Smooth muscle cell (in vitro differentiated cells): ENCODE data around the gene TRPM7. TPM values are rescaled to one million over a fixed set of nuclear protein-coding genes. Genes with fewer than 3 reads are reported as not detected.
"Not testable (repeated sequence)": the region's sequence is repeated elsewhere in the genome, so short reads cannot be mapped to it uniquely, and the experiment has no call there.

ENCODE experiments used
- DNase-seq: peaks from one replicate; lab custom pipeline; 2025; ENCODE audit not compliant: unreplicated experiment; lab: John Stamatoyannopoulos, UW
- H2AFZ ChIP-seq: fragments of 200-600 bp; sonication (generic); 2 replicates; pipeline ENCODE4 v1.6.0; 2016; ENCODE audit warnings: antibody characterized with exemption, low read depth, mild to moderate bottlenecking
- H3F3A ChIP-seq: fragments of 200-600 bp; sonication (generic); 2 replicates; pipeline ENCODE4 v1.6.0; 2017; ENCODE audit warnings: antibody characterized with exemption, low read depth
- H3K27ac ChIP-seq: fragments of 200-600 bp; sonication (generic); 2 replicates; pipeline ENCODE4 v1.5.1; 2016; ENCODE audit warnings: low read depth, mild to moderate bottlenecking
- H3K27me3 ChIP-seq: fragments of 200-600 bp; sonication (generic); 2 replicates; pipeline ENCODE4 v1.6.1; 2016; ENCODE audit warnings: low read depth, mild to moderate bottlenecking
- H3K36me3 ChIP-seq: fragments of 200-600 bp; sonication (generic); 2 replicates; pipeline ENCODE4 v1.5.1; 2016; ENCODE audit warnings: low read depth
- H3K4me1 ChIP-seq: fragments of 200-600 bp; sonication (generic); 2 replicates; pipeline ENCODE4 v1.5.1; 2016; ENCODE audit warnings: low read depth
- H3K4me2 ChIP-seq: fragments of 200-600 bp; sonication (generic); 2 replicates; pipeline ENCODE4 v1.6.0; 2016; ENCODE audit warnings: mild to moderate bottlenecking
- H3K4me3 ChIP-seq: fragments of 200-600 bp; sonication (generic); 2 replicates; pipeline ENCODE4 v1.5.1; 2016; ENCODE audit warnings: mild to moderate bottlenecking
- H3K79me2 ChIP-seq: fragments of 200-600 bp; sonication (generic); 2 replicates; pipeline ENCODE4 v1.6.0; 2016; ENCODE audit warnings: low read depth, mild to moderate bottlenecking
- H3K9ac ChIP-seq: fragments of 200-600 bp; sonication (generic); 2 replicates; pipeline ENCODE4 v1.6.0; 2016; ENCODE audit warnings: low read depth
- H3K9me3 ChIP-seq: fragments of 200-600 bp; sonication (generic); replicated peaks from 2 replicates; pipeline ENCODE4 v1.5.1; 2016; ENCODE audit warnings: low read depth
- H4K20me1 ChIP-seq: fragments of 200-600 bp; sonication (generic); 2 replicates; pipeline ENCODE4 v1.6.0; 2016; ENCODE audit warnings: low read depth
- CTCF ChIP-seq: fragments of 200-600 bp; sonication (generic); IDR thresholded peaks from 2 replicates; pipeline ENCODE4 v1.5.1; 2017; ENCODE audit warnings: borderline replicate concordance, mild to moderate bottlenecking, antibody characterized with exemption; ENCODE audit not compliant: insufficient read depth, poor library complexity, severe bottlenecking
- whole genome bisulfite sequencing: methylation state at CpG from one replicate; pipeline ENCODE4 v1.1.7; 2016; ENCODE audit warnings: low lambda C conversion rate; 5-methylcytosine and 5-hydroxymethylcytosine counted together
- polyA plus RNA-seq: library from polyadenylated mRNA; unstranded; fragments of >200 nt; fragmentation: Nextera tagmentation; extraction: Ambion mirVana; gene quantifications from 2 replicates; pipeline ENCODE4 v1.2.1, GENCODE V29; 2016
- total RNA-seq: library from RNA; depleted of rRNA; stranded (reverse); fragments of >200 nt; gene quantifications from 2 replicates; pipeline ENCODE4 v1.2.3, GENCODE V29; 2014

The TRPM7 gene
- total and polyA plus RNA-seq, 2 experiments from 2014 or later, result 5.6 to 28.2 TPM

GRCh38 chr15:50702762-50703334 is 16.3 kb upstream of the TRPM7 start:
- no peak for DNase-seq
- H3K4me2 ChIP-seq, result no peak overlapping the region

GRCh38 chr15:50698101-50698500 is 11.5 kb upstream of the TRPM7 start:
- Histone ChIP-seq H3K9me3 (no peaks in the 10 kb centered on the region), H2AFZ (no peak overlapping the region), H3F3A (no peaks in the 10 kb centered on the region), H4K20me1 (no peaks in the 10 kb centered on the region), H3K4me1 (no peaks in the 10 kb centered on the region), H3K27me3 (no peaks in the 10 kb centered on the region), H3K27ac (no peak overlapping the region), H3K4me3 (no peak overlapping the region), H3K79me2 (no peaks in the 10 kb centered on the region), H3K9ac (no peak overlapping the region), H3K4me2 (no peak overlapping the region), H3K36me3 (no peaks in the 10 kb centered on the region)
- DNase-seq, result no peak
- no peak for TF ChIP-seq CTCF
- whole genome bisulfite sequencing, result 95% methylated on average over 8 of the region's 8 CpGs

More at GRCh38 chr15:50702762-50703334, 16.3 kb upstream of the TRPM7 start:
- no peak for TF ChIP-seq CTCF
- WGBS, result 98% methylated on average over 1 of the region's 1 CpG
- H3F3A ChIP-seq, result no peaks in the 10 kb centered on the region
- no peak overlapping the region for H3K27ac ChIP-seq
- no peak overlapping the region for H3K9ac ChIP-seq
- no peaks in the 10 kb centered on the region for H3K4me1 ChIP-seq
- no peaks in the 10 kb centered on the region for H3K79me2 ChIP-seq
- no peaks in the 10 kb centered on the region for H3K9me3 ChIP-seq
- H4K20me1 ChIP-seq, result no peaks in the 10 kb centered on the region
- no peak overlapping the region for H2AFZ ChIP-seq
- H3K36me3 ChIP-seq, result no peaks in the 10 kb centered on the region
- H3K27me3 ChIP-seq, result no peaks in the 10 kb centered on the region
- H3K4me3 ChIP-seq, result no peak overlapping the region

- no peaks in the 10 kb centered on the region for H3K9me3 ChIP-seq
- H3K4me3 ChIP-seq, result no peak overlapping the region
- H3K27me3 ChIP-seq, result no peaks in the 10 kb centered on the region
- no peaks in the 10 kb centered on the region for H3K36me3 ChIP-seq
- no peak for TF ChIP-seq CTCF
- H3K4me1 ChIP-seq, result no peaks in the 10 kb centered on the region
- no peaks in the 10 kb centered on the region for H3F3A ChIP-seq
- peak overlapping the region; percentile 48 for H3K4me2 ChIP-seq
- H4K20me1 ChIP-seq, result no peaks in the 10 kb centered on the region
- no peak overlapping the region for H3K9ac ChIP-seq
- no peaks in the 10 kb centered on the region for H3K79me2 ChIP-seq
- no peak overlapping the region for H3K27ac ChIP-seq
- no peak overlapping the region for H2AFZ ChIP-seq
- DNase-seq, result no peak
- WGBS, result 95% methylated on average over 4 of the region's 4 CpGs
Measured at GRCh38 chr15:50697109-50697797, 10.7 kb upstream of the TRPM7 start.

- H3K4me1 ChIP-seq, H3K4me3 ChIP-seq, H4K20me1 ChIP-seq, H3K79me2 ChIP-seq, H3K9ac ChIP-seq, H3F3A ChIP-seq, H3K4me2 ChIP-seq, H3K36me3 ChIP-seq, H3K9me3 ChIP-seq, H3K27ac ChIP-seq, H2AFZ ChIP-seq, DNase-seq, H3K27me3 ChIP-seq: not testable (repeated sequence)
- WGBS, result over 99% methylated on average over 9 of the region's 9 CpGs
Measured at GRCh38 chr15:50694634-50695165, 8.1 kb upstream of the TRPM7 start.
